Measurements from ENCODE around the gene HYAL1. TPM values are rescaled to one million over a fixed set of nuclear protein-coding genes. Genes with fewer than 3 reads are reported as not detected.

The HYAL1 gene
- total and polyA plus RNA-seq, 8 donors = 3.1 to 11.7 (median 6.4) TPM

- DNase-seq = peak in 2 of 6 donors; percentile 31 to 77
- intact Hi-C loops (cut with DNase I) = no loop called here
Measured at GRCh38 chr3:50296721-50297383, 6.5 kb downstream of the HYAL1 start.

GRCh38 chr3:50295553-50296431 is 7.6 kb downstream of the HYAL1 start:
- DNase-seq = no peak
- Histone ChIP-seq H3K9me3 (no peaks in the 10 kb centered on the region), H3K27me3 (no peaks in the 10 kb centered on the region), H3K4me3 (no peak overlapping the region), H3K27ac (no peak overlapping the region), H3K36me3 (no peaks in the 10 kb centered on the region), H3K4me1 (peaks cover 21 to 27% (median 21%) of the 10 kb centered on the region in 3 donors)
- ATAC-seq = no peak
- FAIRE-seq = no peak
- TF ChIP-seq CTCF (IDR thresholded peaks at IDR 0.05) = no peak
- 87 to 94% methylated on average over 8 of the region's 8 CpGs for WGBS, 2 donors
- intact Hi-C loops (cut with DNase I) = no loop called here

More at GRCh38 chr3:50296721-50297383, 6.5 kb downstream of the HYAL1 start:
- H3K36me3 ChIP-seq = no peaks in the 10 kb centered on the region
- no peak for ATAC-seq
- H3K4me3 ChIP-seq = no peak overlapping the region
- peaks cover 21 to 22% (median 21%) of the 10 kb centered on the region in 3 donors for H3K4me1 ChIP-seq
- H3K27me3 ChIP-seq = no peaks in the 10 kb centered on the region
- no peak for FAIRE-seq
- no peak for TF ChIP-seq CTCF (IDR thresholded peaks at IDR 0.05)
- H3K9me3 ChIP-seq = no peaks in the 10 kb centered on the region
- WGBS, 2 donors = 88 to 89% methylated on average over 18 of the region's 18 CpGs
- H3K27ac ChIP-seq = no peak overlapping the region

- intact Hi-C loops (cut with DNase I) = no loop called here
- Histone ChIP-seq H3K4me1 (peaks cover 14 to 18% (median 16%) of the 10 kb centered on the region in 3 donors), H3K27me3 (no peaks in the 10 kb centered on the region), H3K4me3 (no peak overlapping the region), H3K9me3 (no peaks in the 10 kb centered on the region), H3K27ac (no peak overlapping the region), H3K36me3 (peaks cover 0 to 4% (median 4%) of the 10 kb centered on the region in 3 donors)
- TF ChIP-seq CTCF (IDR thresholded peaks at IDR 0.05) = no peak
- 91 to 93% methylated on average over 21 to 22 of the region's 22 CpGs for WGBS, 2 donors
- FAIRE-seq (no peak), DNase-seq (peak in 2 of 6 donors; percentile 27 to 75), ATAC-seq (no peak)
Measured at GRCh38 chr3:50294492-50295403, 8.6 kb downstream of the HYAL1 start.

- Histone ChIP-seq H3K27me3 (no peaks in the 10 kb centered on the region), H3K4me3 (no peak overlapping the region), H3K27ac (no peak overlapping the region), H3K4me1 (peaks cover 14 to 16% (median 16%) of the 10 kb centered on the region in 3 donors), H3K9me3 (no peaks in the 10 kb centered on the region), H3K36me3 (peaks cover 0 to 10% (median 7%) of the 10 kb centered on the region in 3 donors)
- DNase-seq (no peak), ATAC-seq (no peak), FAIRE-seq (no peak)
- intact Hi-C loops (cut with DNase I) = no loop called here
- TF ChIP-seq CTCF (IDR thresholded peaks at IDR 0.05) = no peak
- WGBS, 2 donors = 87 to 93% methylated on average over 4 of the region's 4 CpGs
Measured at GRCh38 chr3:50294089-50294488, 9.3 kb downstream of the HYAL1 start.

All from pancreas (tissue), 10 donors.